Peyer's patch (tissue), 4 donors: ENCODE measurements around the gene SOCS7. TPM values are rescaled to one million over a fixed set of nuclear protein-coding genes. Genes with fewer than 3 reads are reported as not detected.

Source experiments
- DNase-seq, 3 donors: peaks; one replicate each; pipeline ENCODE4 v3.0.0-alpha.2; 2017 to 2019
- H3K27ac ChIP-seq, 4 donors: fragments of 200-600 bp; sonication (generic); one replicate each; pipeline ENCODE4 v1.5.1; 2016 to 2019
- H3K27me3 ChIP-seq, 2 donors: fragments of 200-600 bp; sonication (generic); one replicate each; pipeline ENCODE4 v1.5.1; 2019
- H3K36me3 ChIP-seq, 3 donors: fragments of 200-600 bp; sonication (generic); one replicate each; pipeline ENCODE4 v1.5.1; 2016 to 2019
- H3K4me1 ChIP-seq, 4 donors: fragments of 200-600 bp; sonication (generic); one replicate each; pipeline ENCODE4 v1.5.1; 2016 to 2019
- H3K4me3 ChIP-seq, 4 donors: fragments of 200-600 bp; sonication (generic); 1 replicate in 3 of 4; 2 replicates in 1 of 4; pipeline ENCODE4 v1.5.1; 2016 to 2019; ENCODE audit warnings: mild to moderate bottlenecking in 1 of 4
- H3K9me3 ChIP-seq, 4 donors: fragments of 200-600 bp; sonication (generic); one replicate each; pipeline ENCODE4 v1.5.1; 2016 to 2019; ENCODE audit warnings: mild to moderate bottlenecking in 1 of 4
- POLR2A ChIP-seq, 2 donors: fragments of 450-650 bp; IDR thresholded peaks; one replicate each; pipeline ENCODE4 v1.5.1; 2017; ENCODE audit warnings: antibody characterized with exemption in 2 of 2, mild to moderate bottlenecking in 2 of 2, moderate library complexity in 2 of 2
- total RNA-seq, 4 donors: library from RNA; depleted of rRNA; stranded (reverse); fragments of >200 nt; gene quantifications; one replicate each; pipeline ENCODE4 v1.1.0, GENCODE V29; 2016
- TF ChIP-seq, protein P1 (sequence below), 6 experiments: fragments of 450-650 bp in 4 of 6; fragments of 200-600 bp in 2 of 6; sonication (generic) in 1 of 6; IDR thresholded peaks; one replicate each; pipeline ENCODE4 v1.5.1; 2017 to 2019; ENCODE audit warnings: antibody characterized with exemption in 6 of 6, mild to moderate bottlenecking in 3 of 6, moderate library complexity in 1 of 6

The SOCS7 gene
- total RNA-seq, 4 donors from 2014 or later: 14.2 to 24.5 (median 16.1) TPM

DNA sequence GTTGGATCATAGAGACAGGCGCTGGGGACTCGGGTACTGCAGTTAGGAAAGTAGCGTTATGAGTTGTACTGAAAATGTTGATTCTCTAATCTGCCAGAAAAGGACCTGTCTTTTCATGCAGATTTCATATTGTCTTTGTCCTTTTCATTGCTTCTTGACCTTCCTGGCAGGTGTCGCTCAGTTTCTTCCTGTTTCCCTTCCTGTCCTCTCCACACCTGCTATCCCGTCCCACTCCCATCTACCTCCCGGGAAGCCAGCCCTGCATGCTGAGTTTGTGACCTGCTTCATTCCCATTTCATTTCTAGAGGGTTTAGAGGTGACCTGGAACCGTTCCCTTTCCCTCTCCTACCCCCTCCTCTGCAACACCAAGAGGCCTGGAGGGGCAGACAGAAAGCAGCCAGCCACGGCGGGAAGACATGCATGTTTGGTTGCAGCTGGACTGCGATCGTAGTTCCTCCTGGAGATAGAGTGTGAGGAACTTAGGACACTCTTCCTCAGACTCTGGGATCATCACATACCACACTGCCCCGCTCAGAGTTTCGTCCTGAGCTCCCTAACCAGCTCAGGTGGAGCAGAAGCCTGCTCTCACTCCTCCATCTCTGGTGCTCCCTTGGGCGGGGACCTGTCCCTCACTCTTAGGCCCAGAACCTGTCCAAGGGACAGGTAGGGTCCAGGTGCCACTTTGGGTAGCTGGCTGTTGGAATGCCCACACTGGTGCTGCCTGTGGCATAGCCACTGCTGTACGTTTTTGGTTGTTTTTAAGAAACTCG, 52.7 kb downstream of the SOCS7 start:
- TF ChIP-seq POLR2A (IDR thresholded peaks at IDR 0.05): no peak
- TF ChIP-seq, protein P1, sequence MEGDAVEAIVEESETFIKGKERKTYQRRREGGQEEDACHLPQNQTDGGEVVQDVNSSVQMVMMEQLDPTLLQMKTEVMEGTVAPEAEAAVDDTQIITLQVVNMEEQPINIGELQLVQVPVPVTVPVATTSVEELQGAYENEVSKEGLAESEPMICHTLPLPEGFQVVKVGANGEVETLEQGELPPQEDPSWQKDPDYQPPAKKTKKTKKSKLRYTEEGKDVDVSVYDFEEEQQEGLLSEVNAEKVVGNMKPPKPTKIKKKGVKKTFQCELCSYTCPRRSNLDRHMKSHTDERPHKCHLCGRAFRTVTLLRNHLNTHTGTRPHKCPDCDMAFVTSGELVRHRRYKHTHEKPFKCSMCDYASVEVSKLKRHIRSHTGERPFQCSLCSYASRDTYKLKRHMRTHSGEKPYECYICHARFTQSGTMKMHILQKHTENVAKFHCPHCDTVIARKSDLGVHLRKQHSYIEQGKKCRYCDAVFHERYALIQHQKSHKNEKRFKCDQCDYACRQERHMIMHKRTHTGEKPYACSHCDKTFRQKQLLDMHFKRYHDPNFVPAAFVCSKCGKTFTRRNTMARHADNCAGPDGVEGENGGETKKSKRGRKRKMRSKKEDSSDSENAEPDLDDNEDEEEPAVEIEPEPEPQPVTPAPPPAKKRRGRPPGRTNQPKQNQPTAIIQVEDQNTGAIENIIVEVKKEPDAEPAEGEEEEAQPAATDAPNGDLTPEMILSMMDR (IDR thresholded peaks at IDR 0.05): no peak
- no peak for DNase-seq
- no peaks in the 10 kb centered on the region for H3K27me3 ChIP-seq
- H3K36me3 ChIP-seq: peaks cover 0 to 28% (median 0%) of the 10 kb centered on the region in 3 donors
- no peak overlapping the region for H3K4me3 ChIP-seq
- H3K4me1 ChIP-seq: no peaks in the 10 kb centered on the region
- no peaks in the 10 kb centered on the region for H3K9me3 ChIP-seq
- no peak overlapping the region for H3K27ac ChIP-seq

DNA sequence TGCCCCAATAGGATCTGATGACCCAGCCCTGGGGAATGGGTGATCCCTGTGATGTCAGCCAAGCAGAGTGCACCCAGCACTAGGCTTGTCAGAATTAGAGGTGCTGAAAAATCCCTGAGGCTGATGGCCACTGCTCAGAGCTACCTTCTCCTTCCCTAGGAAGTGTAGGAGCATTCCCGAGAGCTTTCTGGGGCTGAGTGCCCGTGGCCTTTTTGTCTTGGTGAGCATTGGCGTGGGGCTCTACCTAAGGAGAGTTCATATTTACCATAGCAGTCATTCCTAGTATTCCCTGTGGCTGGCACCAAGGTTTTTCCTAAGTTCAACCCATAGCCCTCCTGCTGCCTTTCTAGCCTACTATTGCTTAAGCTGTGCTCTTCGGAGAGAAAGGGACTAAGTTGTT, 54.0 kb downstream of the SOCS7 start:
- no peak for DNase-seq
- Histone ChIP-seq H3K9me3 (no peaks in the 10 kb centered on the region), H3K27me3 (no peaks in the 10 kb centered on the region), H3K4me1 (no peaks in the 10 kb centered on the region), H3K4me3 (no peak overlapping the region), H3K36me3 (peaks cover 0 to 15% (median 0%) of the 10 kb centered on the region in 3 donors), H3K27ac (no peak overlapping the region)
- no peak for TF ChIP-seq POLR2A (IDR thresholded peaks at IDR 0.05)
- TF ChIP-seq, protein P1 (IDR thresholded peaks at IDR 0.05): no peak

DNA sequence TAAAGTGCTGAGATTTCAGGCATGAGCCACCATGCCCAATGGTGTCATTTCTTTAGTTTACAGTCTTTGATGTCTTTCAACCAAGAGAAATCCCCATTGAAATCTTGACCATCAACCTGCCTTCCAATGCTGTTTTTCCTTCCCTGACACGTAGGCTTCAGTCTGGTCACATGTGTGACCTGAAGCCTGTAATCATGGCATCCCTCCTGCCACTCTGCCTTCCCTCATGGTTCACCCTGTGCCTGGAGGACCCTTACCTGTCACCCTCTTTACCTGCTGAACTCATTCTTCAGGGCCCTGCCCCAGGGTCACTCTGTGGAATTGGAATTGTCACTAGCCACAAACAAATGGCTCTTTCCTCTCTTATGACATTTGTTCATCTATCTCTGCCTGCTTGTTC, 58.6 kb downstream of the SOCS7 start:
- H3K27me3 ChIP-seq: no peaks in the 10 kb centered on the region
- no peak overlapping the region for H3K27ac ChIP-seq
- DNase-seq: no peak
- H3K4me3 ChIP-seq: no peak overlapping the region
- H3K36me3 ChIP-seq: no peaks in the 10 kb centered on the region
- H3K4me1 ChIP-seq: peaks cover 0 to 7% (median 2%) of the 10 kb centered on the region in 4 donors
- TF ChIP-seq, protein P1 (IDR thresholded peaks at IDR 0.05): no peak
- H3K9me3 ChIP-seq: no peaks in the 10 kb centered on the region

DNA sequence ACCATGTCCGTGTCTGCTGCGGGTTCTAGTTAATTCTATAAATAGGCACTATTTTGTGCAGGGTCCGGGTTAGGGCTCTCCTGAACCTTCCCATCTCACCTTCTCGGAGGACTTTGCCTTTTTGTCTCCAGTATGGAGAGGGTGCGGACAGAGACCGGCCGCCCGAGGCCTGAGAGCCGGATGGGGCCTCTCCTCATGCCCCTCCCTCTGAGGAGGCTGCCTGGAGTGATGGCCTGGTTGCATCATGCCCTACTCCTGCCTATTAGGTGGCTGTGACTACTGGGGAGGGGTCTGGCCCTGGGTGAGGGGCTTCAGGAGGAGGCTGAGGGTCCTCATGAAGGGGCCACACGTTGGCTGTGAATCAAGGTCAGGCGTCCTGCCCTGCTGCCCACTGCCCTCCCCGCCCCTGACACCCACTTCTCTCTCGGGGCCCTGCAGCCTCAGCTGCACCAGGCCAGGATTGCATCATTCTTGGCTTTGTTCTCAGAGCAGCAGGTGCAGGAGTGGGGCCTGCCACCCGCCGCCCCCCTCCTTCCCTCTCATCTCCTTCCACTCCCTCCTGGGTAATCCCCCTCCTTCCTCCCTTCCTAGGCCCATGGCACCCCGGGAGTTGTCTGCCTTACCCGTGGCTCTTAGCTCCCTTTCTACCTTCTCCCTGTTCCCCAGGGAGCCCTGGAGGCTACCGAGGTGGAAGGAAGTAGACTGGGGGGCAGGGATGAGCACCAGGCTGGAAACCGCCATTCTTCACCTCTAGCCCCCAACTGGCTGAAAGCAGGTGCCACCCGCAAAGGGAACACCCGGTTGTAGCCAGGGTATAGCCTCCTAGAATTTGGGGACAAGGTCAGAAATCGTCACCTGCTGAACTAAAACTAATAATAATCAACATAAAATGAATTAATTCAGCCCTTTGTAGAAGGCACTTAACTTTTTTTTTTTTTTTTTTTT, 63.9 kb downstream of the SOCS7 start:
- Histone ChIP-seq H3K36me3 (no peaks in the 10 kb centered on the region), H3K27me3 (peaks cover 0 to 8% of the 10 kb centered on the region in 2 donors), H3K4me3 (no peak overlapping the region), H3K9me3 (no peaks in the 10 kb centered on the region), H3K4me1 (peaks cover 0 to 17% (median 6%) of the 10 kb centered on the region in 4 donors), H3K27ac (no peak overlapping the region)
- DNase-seq: no peak
- TF ChIP-seq, protein P1 (IDR thresholded peaks at IDR 0.05): no peak
- TF ChIP-seq POLR2A (IDR thresholded peaks at IDR 0.05): no peak

DNA sequence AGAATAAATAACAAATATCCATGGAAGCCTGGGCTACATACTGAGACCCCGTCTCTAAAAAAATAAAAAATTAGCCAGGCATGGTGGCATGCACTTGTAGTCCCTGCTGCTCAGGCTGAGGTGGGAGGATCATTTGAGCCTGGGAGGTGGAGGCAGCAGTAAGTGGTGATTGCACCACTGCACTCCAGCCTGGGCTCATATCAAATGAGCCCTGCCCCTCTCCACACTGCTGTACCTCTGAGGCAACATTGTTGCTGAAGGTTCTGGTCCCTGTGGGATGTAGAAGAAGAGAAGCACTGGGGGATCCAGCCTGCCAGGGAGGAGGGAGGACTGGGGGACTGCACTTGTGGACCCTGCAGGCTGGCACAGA, 65.2 kb downstream of the SOCS7 start:
- Histone ChIP-seq H3K4me1 (peaks cover 0 to 17% (median 6%) of the 10 kb centered on the region in 4 donors), H3K27me3 (peaks cover 0 to 8% of the 10 kb centered on the region in 2 donors), H3K36me3 (no peaks in the 10 kb centered on the region), H3K4me3 (no peak overlapping the region), H3K9me3 (no peaks in the 10 kb centered on the region), H3K27ac (no peak overlapping the region)
- DNase-seq: no peak
- TF ChIP-seq POLR2A (IDR thresholded peaks at IDR 0.05): no peak
- TF ChIP-seq, protein P1 (IDR thresholded peaks at IDR 0.05): no peak
